K562 (cell line): Measurements from ENCODE around the gene ATXN7L2. TPM values are rescaled to one million over a fixed set of nuclear protein-coding genes. Genes with fewer than 3 reads are reported as not detected.
A peak's percentile ranks its signal among the peaks of the same experiment; 100 is the strongest.

Experiments
- BCL6 ChIP-seq: fragments of 250-450 bp; sonication (Bioruptor Pico); IDR thresholded peaks from 2 replicates; pipeline ENCODE4 v1.4.0; 2020
- CXXC5 ChIP-seq: fragments of 250-450 bp; sonication (Bioruptor Pico); IDR thresholded peaks from 2 replicates; pipeline ENCODE4 v1.8.0; 2022; ENCODE audit warnings: inconsistent platforms, mild to moderate bottlenecking, moderate library complexity
- DACH1 ChIP-seq: fragments of 450-650 bp; IDR thresholded peaks from 2 replicates; pipeline ENCODE4 v1.6.1; 2018; ENCODE audit not compliant: partially characterized antibody
- FOXA3 ChIP-seq, 2 experiments: fragments of 450-650 bp in 1 of 2; sonication (generic) in 1 of 2; formaldehyde crosslinking; IDR thresholded peaks in 1 of 2; conservative IDR thresholded peaks in 1 of 2; 2 replicates each; pipeline versions ENCODE4 v1.4.0 to v1.8.0; 2020 to 2022; ENCODE audit warnings: mild to moderate bottlenecking in 2 of 2, missing genetic modification reagents in 1 of 2
- HDAC2 ChIP-seq: fragments of 450-650 bp; IDR thresholded peaks from 2 replicates; pipeline ENCODE4 v1.6.1; 2016; ENCODE audit warnings: mild to moderate bottlenecking
- HMGN3 ChIP-seq: IDR thresholded peaks from 2 replicates; pipeline ENCODE4 v1.6.1; 2011; ENCODE audit warnings: borderline replicate concordance, low read depth, mild to moderate bottlenecking, mixed read lengths, low read length; ENCODE audit not compliant: insufficient read length; ENCODE audit errors: extremely low read depth
- LCOR ChIP-seq: sonication (generic); formaldehyde crosslinking; IDR thresholded peaks from 2 replicates; pipeline ENCODE4 v1.8.0; 2022; ENCODE audit warnings: mild to moderate bottlenecking, missing genetic modification reagents
- MIER1 ChIP-seq: fragments of 450-650 bp; IDR thresholded peaks from 2 replicates; pipeline ENCODE4 v1.6.1; 2016; ENCODE audit warnings: antibody characterized with exemption, mild to moderate bottlenecking, low read depth
- PBX2 ChIP-seq, 2 experiments: IDR thresholded peaks in 1 of 2; conservative IDR thresholded peaks in 1 of 2; 2 replicates each; pipeline ENCODE4 v1.6.1; 2016; ENCODE audit warnings: low read depth in 2 of 2, mild to moderate bottlenecking in 1 of 2, missing compliant biosample characterization in 1 of 2, missing genetic modification characterization in 1 of 2, moderate library complexity in 1 of 2
- RFX7 ChIP-seq: fragments of 250-450 bp; sonication (Bioruptor Pico); IDR thresholded peaks from 2 replicates; pipeline ENCODE4 v1.5.1; 2021; ENCODE audit warnings: mild to moderate bottlenecking
- SMC3 ChIP-seq: conservative IDR thresholded peaks from 2 replicates; pipeline ENCODE4 v1.6.1; 2011; ENCODE audit warnings: low read depth, low read length, improper control_type of control experiment; ENCODE audit not compliant: insufficient read depth
- SP1 ChIP-seq: sonication (generic); formaldehyde crosslinking; IDR thresholded peaks from 2 replicates; pipeline ENCODE4 v1.8.1; 2022; ENCODE audit warnings: mild to moderate bottlenecking, missing genetic modification reagents
- THRAP3 ChIP-seq: fragments of 450-650 bp; IDR thresholded peaks from 2 replicates; pipeline ENCODE4 v1.6.1; 2016; ENCODE audit warnings: mild to moderate bottlenecking, inconsistent platforms, borderline replicate concordance
- polyA plus RNA-seq, 8 experiments: library from polyadenylated mRNA; depleted of rRNA in 4 of 8; stranded (reverse) in 5 of 8; unstranded in 3 of 8; fragments of >200 nt; fragmentation: Nextera tagmentation in 2 of 8; fragmentation: Illumina TruSeq in 1 of 8; extraction: Ambion mirVana in 2 of 8; extraction: Trizol in 1 of 8; gene quantifications; 2 replicates each; pipeline versions ENCODE4 v1.2.1 to v1.2.3, GENCODE V29; 2011 to 2014; ENCODE audit warnings: inconsistent platforms in 1 of 8, missing spikeins in 1 of 8
- total RNA-seq, 7 experiments: library from RNA; depleted of rRNA in 6 of 7; stranded (reverse); fragments of >200 nt in 6 of 7; fragmentation: Illumina TruSeq in 2 of 7; extraction: Trizol in 2 of 7; gene quantifications; 2 replicates each; pipeline versions ENCODE4 v1.2.1 to v1.2.3, GENCODE V29; 2011 to 2021; ENCODE audit warnings: low replicate concordance in 1 of 7
- TF ChIP-seq, protein P1 (sequence below): fragments of 250-450 bp; sonication (Bioruptor Pico); IDR thresholded peaks from 2 replicates; pipeline ENCODE4 v1.4.0; 2020; ENCODE audit warnings: borderline replicate concordance
- TF ChIP-seq, protein P2 (sequence below): fragments of 450-650 bp; IDR thresholded peaks from 2 replicates; pipeline ENCODE4 v1.6.1; 2016; ENCODE audit warnings: borderline replicate concordance
- TF ChIP-seq, protein P3 (sequence below): sonication (generic); formaldehyde crosslinking; IDR thresholded peaks from 2 replicates; pipeline ENCODE4 v1.8.1; 2023; ENCODE audit warnings: mild to moderate bottlenecking, missing genetic modification reagents, moderate library complexity

ATXN7L2 gene
- total and polyA plus RNA-seq, 9 of the 15 experiments (the other 6 are each of a cell fraction or from before 2014, with no cell fraction given) = 0.21 to 10.4 (median 5.8) TPM

DNA sequence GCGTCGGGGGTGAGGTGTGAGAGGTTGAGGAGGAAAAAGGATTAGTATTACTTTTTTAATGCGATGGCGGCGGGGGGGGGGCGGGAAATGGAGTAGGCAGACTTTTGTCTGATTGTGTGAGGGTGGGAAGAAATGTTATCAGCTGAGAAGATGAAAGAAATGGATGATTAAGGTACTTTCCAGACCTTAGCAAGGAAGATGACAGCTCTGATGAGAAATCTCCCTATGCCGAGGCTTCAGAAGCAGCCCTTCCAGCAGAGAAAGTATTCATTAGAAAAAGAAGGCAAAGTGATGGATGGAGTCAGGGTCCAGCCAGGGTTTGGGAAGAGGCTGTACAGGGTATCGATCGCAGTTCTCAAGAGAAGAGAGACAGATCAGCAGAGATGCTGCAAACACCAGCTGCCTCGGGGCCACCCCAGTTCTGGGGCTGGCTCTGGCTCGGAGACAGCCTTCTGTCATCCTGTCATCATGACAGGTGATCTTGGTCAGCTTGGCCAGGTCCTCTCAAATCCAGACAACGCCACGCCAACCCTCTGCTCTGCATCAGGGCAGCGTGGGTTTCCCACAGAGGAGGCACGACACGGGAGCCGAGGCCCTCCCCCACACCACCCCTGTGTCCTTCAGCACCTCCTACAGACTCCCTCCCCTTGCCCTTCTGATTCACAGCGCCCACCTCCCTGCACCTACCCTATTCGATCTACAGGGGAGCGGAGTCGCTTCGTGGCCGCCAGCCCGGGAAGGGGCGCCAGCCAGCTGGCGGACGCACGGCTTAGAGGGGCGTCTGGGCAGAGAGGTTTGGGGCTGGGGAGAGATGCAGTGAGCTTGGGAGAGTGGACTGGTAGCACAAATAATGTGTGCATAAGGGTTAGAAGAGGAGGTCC is 674 bp upstream of the ATXN7L2 start (continued):
- no peak for TF ChIP-seq FOXA3 (CRISPR knock-in tag; conservative IDR thresholded peaks at IDR 0.05 in 1 of 2, IDR thresholded peaks at IDR 0.05 in 1 of 2)
- TF ChIP-seq CXXC5 = no peak
- TF ChIP-seq THRAP3 = no peak
- TF ChIP-seq, protein P1, sequence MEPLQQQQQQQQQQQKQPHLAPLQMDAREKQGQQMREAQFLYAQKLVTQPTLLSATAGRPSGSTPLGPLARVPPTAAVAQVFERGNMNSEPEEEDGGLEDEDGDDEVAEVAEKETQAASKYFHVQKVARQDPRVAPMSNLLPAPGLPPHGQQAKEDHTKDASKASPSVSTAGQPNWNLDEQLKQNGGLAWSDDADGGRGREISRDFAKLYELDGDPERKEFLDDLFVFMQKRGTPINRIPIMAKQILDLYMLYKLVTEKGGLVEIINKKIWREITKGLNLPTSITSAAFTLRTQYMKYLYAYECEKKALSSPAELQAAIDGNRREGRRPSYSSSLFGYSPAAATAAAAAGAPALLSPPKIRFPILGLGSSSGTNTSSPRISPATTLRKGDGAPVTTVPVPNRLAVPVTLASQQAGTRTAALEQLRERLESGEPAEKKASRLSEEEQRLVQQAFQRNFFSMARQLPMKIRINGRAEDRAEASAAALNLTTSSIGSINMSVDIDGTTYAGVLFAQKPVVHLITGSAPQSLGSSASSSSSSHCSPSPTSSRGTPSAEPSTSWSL = 0 out of 2 replicates have a peak, but pooled peaks have one; percentile 47
- TF ChIP-seq RFX7 = no peak
- TF ChIP-seq HDAC2 = no peak
- TF ChIP-seq, protein P2, sequence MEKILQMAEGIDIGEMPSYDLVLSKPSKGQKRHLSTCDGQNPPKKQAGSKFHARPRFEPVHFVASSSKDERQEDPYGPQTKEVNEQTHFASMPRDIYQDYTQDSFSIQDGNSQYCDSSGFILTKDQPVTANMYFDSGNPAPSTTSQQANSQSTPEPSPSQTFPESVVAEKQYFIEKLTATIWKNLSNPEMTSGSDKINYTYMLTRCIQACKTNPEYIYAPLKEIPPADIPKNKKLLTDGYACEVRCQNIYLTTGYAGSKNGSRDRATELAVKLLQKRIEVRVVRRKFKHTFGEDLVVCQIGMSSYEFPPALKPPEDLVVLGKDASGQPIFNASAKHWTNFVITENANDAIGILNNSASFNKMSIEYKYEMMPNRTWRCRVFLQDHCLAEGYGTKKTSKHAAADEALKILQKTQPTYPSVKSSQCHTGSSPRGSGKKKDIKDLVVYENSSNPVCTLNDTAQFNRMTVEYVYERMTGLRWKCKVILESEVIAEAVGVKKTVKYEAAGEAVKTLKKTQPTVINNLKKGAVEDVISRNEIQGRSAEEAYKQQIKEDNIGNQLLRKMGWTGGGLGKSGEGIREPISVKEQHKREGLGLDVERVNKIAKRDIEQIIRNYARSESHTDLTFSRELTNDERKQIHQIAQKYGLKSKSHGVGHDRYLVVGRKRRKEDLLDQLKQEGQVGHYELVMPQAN = 0 out of 2 replicates have a peak, but pooled peaks have one; percentile 15
- TF ChIP-seq BCL6 = no peak
- TF ChIP-seq PBX2 (CRISPR knock-in tag; IDR thresholded peaks at IDR 0.05; ENCODE audit: low read depth) = no peak
- TF ChIP-seq PBX2 (tag; conservative IDR thresholded peaks at IDR 0.05; ENCODE audit: low read depth) = no peak
- no peak for TF ChIP-seq HMGN3
- no peak for TF ChIP-seq SMC3
- 0 out of 2 replicates have a peak, but pooled peaks have one; percentile 44 for TF ChIP-seq LCOR
- TF ChIP-seq DACH1 = no peak
- TF ChIP-seq, protein P3, sequence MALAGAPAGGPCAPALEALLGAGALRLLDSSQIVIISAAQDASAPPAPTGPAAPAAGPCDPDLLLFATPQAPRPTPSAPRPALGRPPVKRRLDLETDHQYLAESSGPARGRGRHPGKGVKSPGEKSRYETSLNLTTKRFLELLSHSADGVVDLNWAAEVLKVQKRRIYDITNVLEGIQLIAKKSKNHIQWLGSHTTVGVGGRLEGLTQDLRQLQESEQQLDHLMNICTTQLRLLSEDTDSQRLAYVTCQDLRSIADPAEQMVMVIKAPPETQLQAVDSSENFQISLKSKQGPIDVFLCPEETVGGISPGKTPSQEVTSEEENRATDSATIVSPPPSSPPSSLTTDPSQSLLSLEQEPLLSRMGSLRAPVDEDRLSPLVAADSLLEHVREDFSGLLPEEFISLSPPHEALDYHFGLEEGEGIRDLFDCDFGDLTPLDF (CRISPR knock-in tag) = no peak
- no peak for TF ChIP-seq MIER1
- no peak for TF ChIP-seq SP1 (CRISPR knock-in tag)
